ENCODE data around the gene PPP2R3C.

DNA sequence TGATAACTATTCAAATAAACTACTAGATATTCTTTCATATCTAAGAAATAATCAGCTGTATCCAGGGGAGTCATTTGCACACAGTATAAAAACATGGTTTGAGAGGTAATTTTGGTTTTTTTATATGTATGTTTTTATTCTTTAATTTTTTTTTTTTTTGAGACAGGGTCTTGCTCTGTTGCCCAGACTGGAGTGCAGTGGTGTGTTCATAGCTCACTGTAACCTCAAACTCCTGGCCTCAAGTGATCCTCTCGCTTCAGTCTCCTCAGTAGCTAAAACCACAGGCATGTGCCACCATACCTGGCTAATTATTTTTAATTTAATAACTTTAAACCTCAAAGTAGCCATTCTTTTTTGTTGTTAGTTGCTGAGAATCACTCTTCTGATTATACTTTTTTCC lies 2.3 kb upstream of the PPP2R3C start:
- TF ChIP-seq TAF1 (IDR thresholded peaks at IDR 0.05; ENCODE audit: borderline replicate concordance, low read depth, low read length) (no peak), POLR2AphosphoS5 (IDR thresholded peaks at IDR 0.05; ENCODE audit: low read depth, low read length) (no peak)

Data from GM12892 (cell line).